Endothelial cell (in vitro differentiated cells): Measurements from ENCODE around the gene ATP5ME. TPM values are rescaled to one million over a fixed set of nuclear protein-coding genes. Genes with fewer than 3 reads are reported as not detected.
A peak's percentile ranks its signal among the peaks of the same experiment; 100 is the strongest.

Experiments used
- DNase-seq: peaks from one replicate; pipeline ENCODE4 v3.0.0; 2021; ENCODE audit warnings: low spot score
- H3K27ac Mint-ChIP-seq: one replicate; pipeline ENCODE4 v1.8.0; 2021; ENCODE audit warnings: mixed read lengths, inconsistent platforms; ENCODE audit not compliant: unreplicated experiment
- H3K27me3 Mint-ChIP-seq: one replicate; pipeline ENCODE4 v1.8.0; 2021; ENCODE audit warnings: mild to moderate bottlenecking, moderate library complexity, mixed read lengths, inconsistent platforms; ENCODE audit not compliant: unreplicated experiment
- H3K36me3 Mint-ChIP-seq: one replicate; pipeline ENCODE4 v1.8.0; 2021; ENCODE audit warnings: mild to moderate bottlenecking, low read depth, mixed read lengths, inconsistent platforms; ENCODE audit not compliant: unreplicated experiment
- H3K4me1 Mint-ChIP-seq: one replicate; pipeline ENCODE4 v1.8.0; 2021; ENCODE audit warnings: mild to moderate bottlenecking, mixed read lengths, inconsistent platforms; ENCODE audit not compliant: unreplicated experiment
- H3K4me3 Mint-ChIP-seq: one replicate; pipeline ENCODE4 v1.8.0; 2021; ENCODE audit warnings: mild to moderate bottlenecking, mixed read lengths, inconsistent platforms; ENCODE audit not compliant: unreplicated experiment
- H3K9me3 Mint-ChIP-seq: one replicate; pipeline ENCODE4 v1.8.0; 2021; ENCODE audit warnings: mixed read lengths, inconsistent platforms; ENCODE audit not compliant: unreplicated experiment
- CTCF ChIP-seq: fragments of 200-600 bp; sonication (generic); IDR thresholded peaks from one replicate; pipeline ENCODE4 v1.5.0; 2021; ENCODE audit warnings: antibody characterized with exemption; ENCODE audit not compliant: unreplicated experiment
- total RNA-seq: library from RNA; stranded (reverse); fragmentation: NEBNext Ultra II Directional; extraction: Animal tissue kit (Norgen Biotek cat#: 25700); gene quantifications from one replicate; pipeline ENCODE4 v1.2.1, GENCODE V29; 2021; ENCODE audit not compliant: unreplicated experiment

Gene ATP5ME
- total RNA-seq, 1 donor from 2014 or later: 289 TPM

GRCh38 chr4:676871-677235, 2.8 kb upstream of the ATP5ME start:
- Mint-ChIP-seq H3K27me3 (peaks cover 19% of the 10 kb centered on the region), H3K4me3 (no peak overlapping the region), H3K4me1 (peaks cover 7% of the 10 kb centered on the region), H3K27ac (no peak overlapping the region), H3K36me3 (peaks cover 6% of the 10 kb centered on the region), H3K9me3 (no peaks in the 10 kb centered on the region)
- peak; percentile 4 for DNase-seq
- TF ChIP-seq CTCF: no peak

GRCh38 chr4:675980-676870, 2.1 kb upstream of the ATP5ME start:
- H3K27me3 Mint-ChIP-seq: peaks cover 20% of the 10 kb centered on the region
- peaks cover 7% of the 10 kb centered on the region for H3K4me1 Mint-ChIP-seq
- H3K4me3 Mint-ChIP-seq: peak overlapping the region; percentile 37
- no peaks in the 10 kb centered on the region for H3K9me3 Mint-ChIP-seq
- no peak for TF ChIP-seq CTCF
- DNase-seq: peak; percentile 3
- no peak overlapping the region for H3K27ac Mint-ChIP-seq
- peaks cover 6% of the 10 kb centered on the region for H3K36me3 Mint-ChIP-seq

- TF ChIP-seq CTCF: no peak
- peak overlapping the region; percentile 81 for H3K4me3 Mint-ChIP-seq
- H3K9me3 Mint-ChIP-seq: no peaks in the 10 kb centered on the region
- H3K36me3 Mint-ChIP-seq: peaks cover 14% of the 10 kb centered on the region
- H3K27ac Mint-ChIP-seq: no peak overlapping the region
- H3K27me3 Mint-ChIP-seq: peaks cover 20% of the 10 kb centered on the region
- H3K4me1 Mint-ChIP-seq: peaks cover 7% of the 10 kb centered on the region
- peak; percentile 24 for DNase-seq
Measured at GRCh38 chr4:675036-675882, 1.2 kb upstream of the ATP5ME start.

GRCh38 chr4:673349-674091, 556 bp downstream of the ATP5ME start:
- peak; percentile 38 for DNase-seq
- Mint-ChIP-seq H3K36me3 (peaks cover 14% of the 10 kb centered on the region), H3K9me3 (no peaks in the 10 kb centered on the region), H3K27ac (peak overlapping the region; percentile 88), H3K4me1 (peaks cover 7% of the 10 kb centered on the region), H3K4me3 (peak overlapping the region; percentile 94), H3K27me3 (peaks cover 18% of the 10 kb centered on the region)
- TF ChIP-seq CTCF: no peak
